ENCODE data around the gene AFAP1.
A peak's percentile ranks its signal among the peaks of the same experiment; 100 is the strongest.

AFAP1 gene

DNA sequence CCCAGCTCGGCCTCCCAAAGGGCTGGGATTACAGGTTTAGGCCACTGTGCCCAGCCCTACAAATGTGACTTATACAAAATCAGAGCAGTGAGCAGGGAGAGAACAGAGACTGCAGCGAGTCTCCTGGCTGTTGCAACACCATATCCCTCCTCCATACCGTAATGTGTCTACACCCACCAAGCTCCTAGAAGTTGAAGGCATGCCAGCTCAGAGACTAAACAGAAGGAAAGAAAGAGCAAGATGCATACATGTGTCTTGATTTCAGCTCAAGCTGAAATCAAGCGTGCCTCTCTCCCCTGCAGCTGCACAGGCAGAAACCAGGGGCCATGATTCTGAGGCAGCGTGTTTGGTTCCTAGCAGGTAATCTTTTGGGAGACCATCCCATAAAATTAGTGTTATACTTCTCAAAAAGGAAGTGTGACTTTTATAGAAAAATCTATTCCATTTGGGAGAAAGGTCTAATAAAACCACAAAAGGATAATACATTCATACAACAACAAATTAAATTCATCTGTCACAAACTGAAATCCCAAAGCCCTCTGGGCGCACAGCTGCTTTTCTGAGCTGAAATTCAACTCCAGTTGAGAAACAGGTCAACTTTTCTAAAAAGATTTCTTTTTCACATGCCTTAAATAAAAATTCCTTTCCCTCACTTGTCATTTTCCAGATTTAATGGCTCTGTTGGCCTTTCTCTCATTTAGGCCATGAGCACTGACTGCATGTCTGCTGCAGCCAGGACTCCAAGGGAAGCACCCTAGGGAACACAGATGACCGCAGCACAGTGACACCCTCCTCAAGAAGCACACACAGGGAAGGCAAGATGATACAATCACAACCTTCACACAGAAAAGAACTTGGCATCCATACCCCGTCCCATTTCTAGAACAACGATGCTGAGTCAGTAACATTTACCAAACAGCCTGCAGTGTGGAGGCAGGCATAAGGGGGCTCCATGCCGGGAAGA is 34.4 kb downstream of the AFAP1 start:
- peaks cover 0 to 4% of the 10 kb centered on the region in 2 donors for H3K4me1 ChIP-seq (ENCODE audit: control insufficient read depth in 2 of 2, insufficient read depth in 2 of 2, low read length in 2 of 2)
- no peaks in the 10 kb centered on the region for H3K9me3 ChIP-seq (ENCODE audit: control insufficient read depth in 2 of 2, low read length in 2 of 2)
- no peaks in the 10 kb centered on the region for H3K27me3 ChIP-seq (ENCODE audit: control insufficient read depth in 2 of 2, insufficient read depth in 2 of 2, low read length in 2 of 2)
- H3K36me3 ChIP-seq (ENCODE audit: control insufficient read depth in 2 of 2, insufficient read depth in 2 of 2, low read length in 2 of 2): no peaks in the 10 kb centered on the region
- no peak overlapping the region for H3K4me3 ChIP-seq (ENCODE audit: low read length in 2 of 2)
- H3K27ac ChIP-seq (ENCODE audit: low read depth in 2 of 2, low read length in 2 of 2): peak overlapping the region in 1 of 2 donors; percentile 26
- no peak overlapping the region for H3K9ac ChIP-seq (ENCODE audit: low read depth in 1 of 2, low read length in 2 of 2)

DNA sequence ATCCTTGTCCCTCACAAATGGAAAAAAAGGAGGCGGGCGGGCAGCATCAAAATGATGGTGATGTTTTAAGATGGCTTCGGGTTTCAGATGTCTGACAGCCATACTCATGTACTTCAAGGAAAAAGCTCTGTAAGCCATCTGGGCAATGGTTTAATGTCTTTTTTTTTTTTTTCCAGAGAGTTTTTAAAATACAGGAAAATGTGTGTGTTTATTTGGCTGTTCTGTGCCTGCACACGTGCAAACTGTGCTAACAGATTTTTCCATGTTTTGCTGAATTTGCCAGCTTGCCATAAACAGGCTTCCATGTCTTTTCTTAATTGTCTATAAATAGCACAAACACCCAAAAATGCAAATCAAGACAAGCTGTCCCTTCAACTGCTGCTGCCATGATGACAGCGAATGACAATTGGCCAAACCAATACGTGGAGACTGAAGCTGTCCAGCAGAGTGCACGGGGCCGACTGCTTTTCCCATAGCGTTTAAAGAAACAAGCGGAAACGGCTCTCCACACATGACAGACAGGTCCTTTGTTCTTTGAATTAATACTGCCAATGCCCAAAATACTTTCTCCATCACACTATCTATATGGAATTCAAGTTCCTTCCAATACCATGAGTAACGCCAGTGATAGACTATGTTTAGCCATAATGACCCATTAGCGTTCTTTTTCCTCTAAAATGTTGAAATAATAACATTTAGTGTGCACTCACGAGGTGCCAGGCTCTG is 35.7 kb downstream of the AFAP1 start:
- Histone ChIP-seq H3K27me3 (ENCODE audit: control insufficient read depth in 2 of 2, insufficient read depth in 2 of 2, low read length in 2 of 2) (no peaks in the 10 kb centered on the region), H3K36me3 (ENCODE audit: control insufficient read depth in 2 of 2, insufficient read depth in 2 of 2, low read length in 2 of 2) (no peaks in the 10 kb centered on the region), H3K9me3 (ENCODE audit: control insufficient read depth in 2 of 2, low read length in 2 of 2) (no peaks in the 10 kb centered on the region), H3K9ac (ENCODE audit: low read depth in 1 of 2, low read length in 2 of 2) (no peak overlapping the region), H3K27ac (ENCODE audit: low read depth in 2 of 2, low read length in 2 of 2) (no peak overlapping the region), H3K4me1 (ENCODE audit: control insufficient read depth in 2 of 2, insufficient read depth in 2 of 2, low read length in 2 of 2) (peaks cover 0 to 4% of the 10 kb centered on the region in 2 donors), H3K4me3 (ENCODE audit: low read length in 2 of 2) (no peak overlapping the region)

DNA sequence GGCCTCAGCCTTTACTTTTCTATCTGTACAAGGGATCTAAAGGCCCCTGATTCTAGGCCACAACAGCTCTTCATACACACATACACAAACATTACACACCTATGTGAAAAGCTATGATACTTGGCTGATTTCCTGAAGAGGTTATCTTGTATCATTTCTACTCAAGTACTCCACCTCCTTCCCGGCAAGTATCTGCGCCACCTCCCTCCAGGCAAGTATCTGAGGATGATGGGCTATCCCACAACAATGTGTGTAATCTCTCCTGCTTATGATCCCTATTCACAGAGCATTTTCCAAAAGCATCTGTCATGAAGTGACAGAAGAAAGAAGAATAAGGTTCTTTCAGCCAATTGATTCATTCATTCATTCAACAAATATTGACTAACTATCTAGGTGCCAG is 36.8 kb downstream of the AFAP1 start:
- no peaks in the 10 kb centered on the region for H3K27me3 ChIP-seq (ENCODE audit: control insufficient read depth in 2 of 2, insufficient read depth in 2 of 2, low read length in 2 of 2)
- no peak overlapping the region for H3K27ac ChIP-seq (ENCODE audit: low read depth in 2 of 2, low read length in 2 of 2)
- H3K9ac ChIP-seq (ENCODE audit: low read depth in 1 of 2, low read length in 2 of 2): no peak overlapping the region
- H3K4me1 ChIP-seq (ENCODE audit: control insufficient read depth in 2 of 2, insufficient read depth in 2 of 2, low read length in 2 of 2): peaks cover 0 to 4% of the 10 kb centered on the region in 2 donors
- no peaks in the 10 kb centered on the region for H3K36me3 ChIP-seq (ENCODE audit: control insufficient read depth in 2 of 2, insufficient read depth in 2 of 2, low read length in 2 of 2)
- no peaks in the 10 kb centered on the region for H3K9me3 ChIP-seq (ENCODE audit: control insufficient read depth in 2 of 2, low read length in 2 of 2)
- H3K4me3 ChIP-seq (ENCODE audit: low read length in 2 of 2): no peak overlapping the region

DNA sequence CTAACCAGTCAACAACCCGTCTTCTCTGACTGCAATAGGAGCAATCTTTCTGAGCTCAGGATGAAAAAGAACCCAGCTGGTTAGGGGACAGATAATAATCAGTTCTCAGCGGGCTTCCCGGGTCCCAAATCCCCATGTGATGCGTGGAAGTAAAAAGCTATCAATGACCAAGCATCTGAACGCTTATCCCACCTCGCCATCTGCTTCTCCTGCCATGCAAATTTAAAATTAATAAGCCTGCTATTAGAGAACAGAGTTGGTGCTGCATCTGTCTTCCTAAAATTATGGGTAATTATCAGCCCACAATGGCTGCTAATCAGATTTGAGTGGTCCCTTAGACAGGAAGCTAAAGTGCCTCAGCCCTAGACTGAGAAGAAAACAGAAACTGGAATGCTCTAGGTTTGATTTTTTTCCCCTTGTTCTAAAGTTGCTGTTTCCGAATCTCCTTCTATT is 37.5 kb downstream of the AFAP1 start:
- Histone ChIP-seq H3K9ac (ENCODE audit: low read depth in 1 of 2, low read length in 2 of 2) (no peak overlapping the region), H3K27me3 (ENCODE audit: control insufficient read depth in 2 of 2, insufficient read depth in 2 of 2, low read length in 2 of 2) (no peaks in the 10 kb centered on the region), H3K9me3 (ENCODE audit: control insufficient read depth in 2 of 2, low read length in 2 of 2) (no peaks in the 10 kb centered on the region), H3K27ac (ENCODE audit: low read depth in 2 of 2, low read length in 2 of 2) (no peak overlapping the region), H3K36me3 (ENCODE audit: control insufficient read depth in 2 of 2, insufficient read depth in 2 of 2, low read length in 2 of 2) (no peaks in the 10 kb centered on the region), H3K4me1 (ENCODE audit: control insufficient read depth in 2 of 2, insufficient read depth in 2 of 2, low read length in 2 of 2) (peaks cover 0 to 4% of the 10 kb centered on the region in 2 donors), H3K4me3 (ENCODE audit: low read length in 2 of 2) (no peak overlapping the region)

DNA sequence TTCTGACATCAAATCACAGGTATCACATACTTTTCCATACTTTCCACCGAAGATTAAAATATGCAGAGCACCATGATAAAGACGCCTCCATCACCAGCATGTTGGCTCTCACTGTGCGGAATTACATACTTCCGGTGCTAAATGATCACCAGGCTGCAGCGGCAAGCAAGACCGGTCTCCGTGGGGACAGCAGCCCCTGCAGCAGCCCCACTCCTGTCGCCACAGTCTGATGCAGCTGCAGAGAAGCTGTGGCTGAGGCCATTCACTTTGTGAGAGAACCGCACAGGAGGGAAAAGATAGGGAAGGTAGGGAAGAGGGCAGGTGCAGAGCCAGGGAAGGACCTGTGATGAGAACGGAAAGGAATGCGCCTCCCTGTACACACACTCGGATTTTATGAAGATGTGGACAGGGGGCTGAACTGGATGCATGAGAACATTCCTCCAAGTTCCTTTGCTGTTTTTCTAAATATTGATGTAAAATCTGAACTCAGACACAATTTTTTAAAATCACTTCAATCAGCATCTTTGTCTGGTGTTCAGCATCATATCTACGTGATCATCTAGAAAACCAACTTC is 38.3 kb downstream of the AFAP1 start:
- H3K4me3 ChIP-seq (ENCODE audit: low read length in 2 of 2): no peak overlapping the region

DNA sequence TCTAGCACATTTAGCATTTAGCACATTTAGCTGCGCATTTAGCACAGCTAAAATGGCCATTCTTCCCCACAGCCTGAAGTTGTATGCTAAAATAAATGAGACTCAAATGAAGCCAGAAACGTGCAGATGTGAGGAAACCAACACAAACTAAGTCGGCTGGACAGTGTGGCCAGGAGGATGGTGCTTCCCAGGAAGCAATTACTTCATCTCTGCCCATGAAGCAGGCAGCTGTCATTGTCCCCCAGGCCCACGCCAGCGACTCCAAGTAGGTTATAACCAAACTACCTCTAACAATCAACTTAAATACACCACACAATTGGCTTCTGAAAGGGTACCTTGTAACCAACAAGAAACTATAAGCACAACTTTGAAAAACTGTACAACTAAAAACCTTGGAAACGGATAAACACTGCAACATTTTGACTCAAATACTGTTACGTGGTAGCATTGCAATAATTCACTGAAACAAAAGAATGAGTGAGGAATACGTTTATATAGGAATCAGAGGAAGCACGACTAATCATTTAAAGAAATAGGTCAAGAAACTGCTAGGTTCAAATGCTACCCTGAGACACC is 39.2 kb downstream of the AFAP1 start:
- Histone ChIP-seq H3K4me1 (ENCODE audit: control insufficient read depth in 2 of 2, insufficient read depth in 2 of 2, low read length in 2 of 2) (no peaks in the 10 kb centered on the region), H3K4me3 (ENCODE audit: low read length in 2 of 2) (no peak overlapping the region), H3K27me3 (ENCODE audit: control insufficient read depth in 2 of 2, insufficient read depth in 2 of 2, low read length in 2 of 2) (no peaks in the 10 kb centered on the region), H3K36me3 (ENCODE audit: control insufficient read depth in 2 of 2, insufficient read depth in 2 of 2, low read length in 2 of 2) (no peaks in the 10 kb centered on the region), H3K9ac (ENCODE audit: low read depth in 1 of 2, low read length in 2 of 2) (no peak overlapping the region), H3K9me3 (ENCODE audit: control insufficient read depth in 2 of 2, low read length in 2 of 2) (no peaks in the 10 kb centered on the region), H3K27ac (ENCODE audit: low read depth in 2 of 2, low read length in 2 of 2) (no peak overlapping the region)

More for the DNA sequence above, 38.3 kb downstream of the AFAP1 start:
- Histone ChIP-seq H3K9ac (ENCODE audit: low read depth in 1 of 2, low read length in 2 of 2) (no peak overlapping the region), H3K27me3 (ENCODE audit: control insufficient read depth in 2 of 2, insufficient read depth in 2 of 2, low read length in 2 of 2) (no peaks in the 10 kb centered on the region), H3K36me3 (ENCODE audit: control insufficient read depth in 2 of 2, insufficient read depth in 2 of 2, low read length in 2 of 2) (no peaks in the 10 kb centered on the region), H3K9me3 (ENCODE audit: control insufficient read depth in 2 of 2, low read length in 2 of 2) (no peaks in the 10 kb centered on the region), H3K27ac (ENCODE audit: low read depth in 2 of 2, low read length in 2 of 2) (no peak overlapping the region), H3K4me1 (ENCODE audit: control insufficient read depth in 2 of 2, insufficient read depth in 2 of 2, low read length in 2 of 2) (peaks cover 0 to 4% of the 10 kb centered on the region in 2 donors)

DNA sequence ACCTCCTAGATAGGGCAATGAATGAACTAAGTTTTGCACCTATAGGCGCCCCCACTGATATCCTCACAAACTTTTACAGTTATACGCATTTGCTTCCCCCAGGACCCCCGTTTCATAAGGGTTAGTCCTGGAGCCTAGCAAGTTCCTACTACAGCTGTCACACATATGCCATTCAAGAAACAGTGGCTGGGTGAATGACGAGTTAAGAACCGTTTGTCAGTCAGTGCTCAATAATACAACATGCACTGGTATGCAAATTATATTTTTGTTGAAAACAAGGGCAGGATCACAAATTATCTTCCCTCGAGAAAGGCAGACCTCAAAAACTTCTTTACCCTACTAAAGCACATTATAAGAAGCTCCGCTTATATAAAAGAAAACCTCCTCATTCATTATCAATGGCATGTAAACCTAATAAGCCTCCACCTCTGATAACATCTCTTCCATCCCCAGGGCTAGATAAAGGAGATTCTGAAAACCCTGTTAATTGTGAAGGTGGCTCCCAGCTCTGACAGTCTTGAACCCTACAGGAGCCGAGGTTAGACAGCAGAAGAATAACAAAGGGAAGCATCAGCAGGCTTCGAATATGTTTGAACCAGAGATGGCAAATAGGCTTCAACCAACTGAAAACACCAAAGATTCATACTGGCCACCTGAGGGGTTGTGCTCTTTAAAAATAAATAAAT is 40.3 kb downstream of the AFAP1 start:
- H3K9ac ChIP-seq (ENCODE audit: low read depth in 1 of 2, low read length in 2 of 2): no peak overlapping the region
- H3K9me3 ChIP-seq (ENCODE audit: control insufficient read depth in 2 of 2, low read length in 2 of 2): no peaks in the 10 kb centered on the region
- no peaks in the 10 kb centered on the region for H3K36me3 ChIP-seq (ENCODE audit: control insufficient read depth in 2 of 2, insufficient read depth in 2 of 2, low read length in 2 of 2)
- H3K4me1 ChIP-seq (ENCODE audit: control insufficient read depth in 2 of 2, insufficient read depth in 2 of 2, low read length in 2 of 2): no peaks in the 10 kb centered on the region
- no peak overlapping the region for H3K4me3 ChIP-seq (ENCODE audit: low read length in 2 of 2)
- H3K27me3 ChIP-seq (ENCODE audit: control insufficient read depth in 2 of 2, insufficient read depth in 2 of 2, low read length in 2 of 2): no peaks in the 10 kb centered on the region
- H3K27ac ChIP-seq (ENCODE audit: low read depth in 2 of 2, low read length in 2 of 2): no peak overlapping the region

DNA sequence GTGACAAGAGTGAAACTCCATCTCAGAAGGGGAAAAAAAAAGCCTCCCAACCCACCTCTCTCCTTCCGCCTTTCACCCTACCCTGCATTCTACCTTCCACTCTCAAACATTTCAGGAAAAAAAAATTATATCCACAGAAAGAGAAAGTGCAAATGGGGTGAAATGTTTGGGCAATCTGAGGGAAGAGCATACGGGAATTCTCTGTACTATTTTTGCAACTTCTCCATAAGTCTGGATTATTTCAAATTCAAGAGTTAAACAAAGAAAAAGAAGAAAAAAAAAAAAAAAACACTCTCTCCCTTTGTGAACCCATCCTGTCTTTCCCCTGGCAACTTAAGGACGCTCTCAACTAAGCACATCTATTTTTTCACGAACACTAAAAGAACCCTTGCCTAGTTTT is 41.3 kb downstream of the AFAP1 start:
- H3K27me3 ChIP-seq (ENCODE audit: control insufficient read depth in 2 of 2, insufficient read depth in 2 of 2, low read length in 2 of 2): no peaks in the 10 kb centered on the region
- H3K9me3 ChIP-seq (ENCODE audit: control insufficient read depth in 2 of 2, low read length in 2 of 2): no peaks in the 10 kb centered on the region
- H3K27ac ChIP-seq (ENCODE audit: low read depth in 2 of 2, low read length in 2 of 2): no peak overlapping the region
- H3K4me1 ChIP-seq (ENCODE audit: control insufficient read depth in 2 of 2, insufficient read depth in 2 of 2, low read length in 2 of 2): no peaks in the 10 kb centered on the region
- no peak overlapping the region for H3K9ac ChIP-seq (ENCODE audit: low read depth in 1 of 2, low read length in 2 of 2)
- no peaks in the 10 kb centered on the region for H3K36me3 ChIP-seq (ENCODE audit: control insufficient read depth in 2 of 2, insufficient read depth in 2 of 2, low read length in 2 of 2)
- no peak overlapping the region for H3K4me3 ChIP-seq (ENCODE audit: low read length in 2 of 2)

DNA sequence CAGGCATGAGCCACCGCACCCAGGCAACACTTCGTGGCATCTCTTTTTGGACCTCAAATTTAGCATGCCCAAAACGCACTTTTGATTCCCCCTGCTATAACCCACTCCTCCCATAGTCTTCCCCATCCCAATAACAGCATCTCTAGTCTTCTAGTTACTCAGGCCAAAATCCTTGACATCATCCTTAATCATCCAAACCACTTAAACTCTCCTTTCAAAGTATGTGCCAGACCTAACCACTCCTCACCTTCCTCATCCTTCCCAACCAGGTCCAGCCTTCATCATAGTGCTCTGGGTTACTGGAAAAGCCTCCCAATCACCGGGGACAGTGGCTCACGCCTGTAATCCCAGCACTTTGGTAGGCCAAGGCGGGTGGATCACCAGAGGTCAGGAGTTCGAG is 41.9 kb downstream of the AFAP1 start:
- Histone ChIP-seq H3K4me3 (ENCODE audit: low read length in 2 of 2) (no peak overlapping the region), H3K9ac (ENCODE audit: low read depth in 1 of 2, low read length in 2 of 2) (no peak overlapping the region), H3K27ac (ENCODE audit: low read depth in 2 of 2, low read length in 2 of 2) (no peak overlapping the region), H3K4me1 (ENCODE audit: control insufficient read depth in 2 of 2, insufficient read depth in 2 of 2, low read length in 2 of 2) (no peaks in the 10 kb centered on the region), H3K9me3 (ENCODE audit: control insufficient read depth in 2 of 2, low read length in 2 of 2) (no peaks in the 10 kb centered on the region), H3K27me3 (ENCODE audit: control insufficient read depth in 2 of 2, insufficient read depth in 2 of 2, low read length in 2 of 2) (no peaks in the 10 kb centered on the region), H3K36me3 (ENCODE audit: control insufficient read depth in 2 of 2, insufficient read depth in 2 of 2, low read length in 2 of 2) (no peaks in the 10 kb centered on the region)

All from mucosa of rectum (tissue), 2 donors.